MM.1S (cell line): ENCODE data around the gene CD4.

ENCODE experiments used
- CTCF ChIP-seq: fragments of 300-600 bp; sonication (generic); IDR thresholded peaks from 2 replicates; pipeline ENCODE4 v1.5.1; 2016; ENCODE audit warnings: antibody characterized with exemption, low read length, mixed read lengths
- EZH2 ChIP-seq: fragments of 300-600 bp; sonication (generic); optimal IDR thresholded peaks from 2 replicates; pipeline ENCODE3; 2017; ENCODE audit warnings: low read depth, mild to moderate bottlenecking, antibody characterized with exemption, low read length, mixed read lengths

GRCh38 chr12:6818222-6818621 is 28.9 kb downstream of the CD4 start:
- TF ChIP-seq EZH2 (no peak), CTCF (no peak)
